HG03139 (cell line): ENCODE results near the gene KCNK2.

ENCODE experiments used
- ATAC-seq: cut with Tn5 transposase; IDR thresholded peaks from one replicate; pipeline ENCODE4 v1.9.1; 2021; ENCODE audit not compliant: unreplicated experiment

The KCNK2 gene

DNA sequence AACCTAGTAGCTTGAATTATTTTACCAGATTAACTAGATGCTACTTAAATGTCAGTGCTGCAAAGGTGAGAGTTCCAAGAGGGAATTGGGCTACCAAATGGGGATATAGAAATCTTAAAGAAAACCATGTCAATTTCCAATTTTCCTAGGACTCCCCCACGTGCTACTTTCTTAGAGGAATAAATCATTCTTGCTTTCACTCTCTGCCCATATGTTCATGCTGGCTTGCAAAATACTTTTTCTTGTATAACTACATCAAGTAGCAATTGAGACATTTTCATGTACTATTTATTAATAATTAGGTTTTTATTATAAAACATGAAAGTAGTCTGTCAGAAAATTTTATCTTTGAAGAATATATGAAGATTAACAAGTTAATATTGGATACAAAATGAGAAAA lies 11.8 kb downstream of the KCNK2 start:
- ATAC-seq: no peak

DNA sequence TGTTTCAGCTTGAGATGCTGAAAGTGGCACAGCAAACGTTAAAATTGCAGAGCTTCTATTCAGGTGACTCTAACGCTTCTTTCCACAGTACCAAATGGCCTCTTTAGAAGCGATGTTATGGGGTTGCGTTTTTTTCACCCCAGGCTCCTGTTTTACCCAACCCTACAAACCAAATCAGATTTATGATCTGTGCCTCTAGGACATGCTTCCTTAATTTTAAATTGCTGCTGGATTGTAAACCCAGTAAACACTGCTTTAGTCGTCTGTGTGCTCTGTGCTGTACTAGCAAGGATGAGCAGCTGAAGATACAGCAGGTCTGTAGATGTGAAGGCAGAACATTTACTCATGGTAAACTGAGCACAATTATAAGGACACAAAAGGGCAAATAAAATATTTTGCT lies 13.0 kb downstream of the KCNK2 start:
- no peak for ATAC-seq

DNA sequence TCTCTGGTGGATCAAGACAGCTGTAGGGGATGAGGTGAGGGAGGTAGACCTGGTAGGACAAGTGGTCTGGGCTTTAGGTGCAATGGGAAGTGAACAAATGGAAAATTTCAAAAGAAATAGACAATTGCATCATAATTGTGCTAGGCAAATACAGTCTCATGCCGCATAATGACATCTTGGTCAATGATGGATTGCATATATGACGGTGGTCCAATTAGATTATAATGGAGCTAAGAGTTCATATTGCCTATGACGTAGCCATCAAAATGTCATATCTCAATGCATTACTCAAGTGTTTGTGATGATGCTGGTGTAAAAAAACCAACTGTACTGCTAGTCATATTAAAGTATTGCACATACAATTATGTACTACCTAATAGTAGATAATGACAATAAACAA lies 19.0 kb downstream of the KCNK2 start:
- no peak for ATAC-seq

DNA sequence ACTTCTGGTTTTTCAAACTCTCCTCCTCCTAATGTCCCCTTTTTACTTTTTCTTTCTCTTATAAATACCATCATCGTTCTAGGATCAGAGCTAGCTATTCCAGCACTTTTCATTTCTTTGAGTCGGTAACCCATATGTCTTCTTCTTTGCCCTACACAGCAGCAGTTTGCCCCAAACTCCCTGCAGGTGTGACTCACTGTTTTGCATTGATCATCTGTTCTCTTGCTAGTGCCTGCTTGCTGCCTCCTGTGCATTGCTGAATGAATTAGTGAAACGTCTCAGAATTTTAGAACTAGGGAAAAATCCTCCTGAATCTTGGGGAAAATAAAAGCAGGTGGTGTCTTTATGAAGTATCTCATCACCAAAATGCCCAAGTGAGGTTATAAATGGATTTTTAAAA lies 21.7 kb downstream of the KCNK2 start:
- no peak for ATAC-seq

DNA sequence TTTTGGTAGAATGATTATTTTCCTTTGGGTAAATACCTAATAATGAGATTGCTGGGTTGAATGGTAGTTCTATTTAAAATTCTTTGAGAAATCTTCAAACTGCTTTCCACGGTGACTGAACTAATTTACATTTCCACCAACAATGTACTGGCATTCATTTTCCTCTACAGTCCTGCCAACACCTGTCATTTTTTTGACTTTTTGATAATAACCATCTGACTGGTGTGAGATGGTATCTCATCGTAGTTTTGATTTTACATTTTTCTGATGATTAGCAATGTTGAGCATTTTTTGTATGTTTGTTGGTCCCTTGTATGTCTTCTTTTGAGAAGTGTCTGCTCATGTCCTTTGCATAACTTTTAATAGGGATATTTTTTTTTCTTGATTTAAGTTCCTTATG lies 23.5 kb downstream of the KCNK2 start:
- ATAC-seq: no peak

DNA sequence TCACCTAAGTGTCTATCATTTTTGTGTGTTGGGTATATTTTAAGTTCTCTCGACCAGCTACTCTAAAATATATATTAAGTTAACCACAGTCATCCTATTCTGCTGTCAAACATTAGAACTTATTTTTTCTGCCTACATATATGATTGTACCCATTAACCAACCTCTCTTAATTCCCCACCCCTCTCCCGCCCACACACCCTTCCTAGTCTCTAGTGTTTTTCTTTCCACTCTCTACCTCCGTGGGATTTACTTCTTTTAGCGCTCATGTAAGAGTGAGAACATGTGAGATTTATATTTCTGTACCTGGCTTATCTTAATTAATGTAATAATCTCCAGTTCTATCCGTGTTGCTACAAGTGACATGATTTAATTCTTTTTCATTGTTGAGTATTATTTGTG lies 26.6 kb downstream of the KCNK2 start:
- no peak for ATAC-seq

DNA sequence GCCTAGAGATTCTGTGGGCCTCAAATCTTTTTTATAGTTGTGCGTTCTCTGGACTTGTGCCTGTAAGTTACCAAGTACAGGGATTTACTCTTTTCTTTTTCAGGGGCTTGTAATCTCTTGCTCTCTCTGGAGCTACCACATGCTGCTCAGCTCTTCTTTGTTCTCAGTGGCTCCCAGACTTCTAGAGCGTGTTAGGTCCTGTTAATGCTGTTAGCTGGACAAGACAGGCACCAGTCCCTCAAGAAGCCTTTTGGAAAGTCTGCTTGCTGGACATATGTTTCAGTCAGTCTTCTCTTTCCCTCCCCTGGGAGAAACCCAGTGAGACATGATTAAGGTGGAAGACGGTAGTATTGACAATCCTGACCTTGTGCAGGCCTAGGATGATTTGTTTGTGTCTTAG lies 29.4 kb downstream of the KCNK2 start:
- ATAC-seq: no peak

DNA sequence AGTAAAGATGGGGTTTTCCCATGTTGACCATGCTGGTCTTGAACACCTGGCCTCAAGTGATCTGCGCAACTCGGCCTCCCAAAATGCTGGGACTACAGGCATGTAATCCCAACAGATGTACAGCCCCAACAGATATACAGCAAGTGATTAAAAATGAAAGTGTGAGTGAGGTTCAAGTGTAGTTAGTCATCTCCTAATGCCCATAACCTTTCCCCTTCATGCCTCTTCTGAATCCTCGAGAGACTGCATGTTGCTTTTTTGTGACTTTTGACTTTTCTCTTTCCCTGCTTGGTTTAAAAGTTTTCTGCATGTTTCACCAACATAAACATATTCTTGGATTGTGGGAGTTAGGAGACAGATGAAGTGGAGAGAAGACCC lies 31.2 kb downstream of the KCNK2 start:
- ATAC-seq: no peak

DNA sequence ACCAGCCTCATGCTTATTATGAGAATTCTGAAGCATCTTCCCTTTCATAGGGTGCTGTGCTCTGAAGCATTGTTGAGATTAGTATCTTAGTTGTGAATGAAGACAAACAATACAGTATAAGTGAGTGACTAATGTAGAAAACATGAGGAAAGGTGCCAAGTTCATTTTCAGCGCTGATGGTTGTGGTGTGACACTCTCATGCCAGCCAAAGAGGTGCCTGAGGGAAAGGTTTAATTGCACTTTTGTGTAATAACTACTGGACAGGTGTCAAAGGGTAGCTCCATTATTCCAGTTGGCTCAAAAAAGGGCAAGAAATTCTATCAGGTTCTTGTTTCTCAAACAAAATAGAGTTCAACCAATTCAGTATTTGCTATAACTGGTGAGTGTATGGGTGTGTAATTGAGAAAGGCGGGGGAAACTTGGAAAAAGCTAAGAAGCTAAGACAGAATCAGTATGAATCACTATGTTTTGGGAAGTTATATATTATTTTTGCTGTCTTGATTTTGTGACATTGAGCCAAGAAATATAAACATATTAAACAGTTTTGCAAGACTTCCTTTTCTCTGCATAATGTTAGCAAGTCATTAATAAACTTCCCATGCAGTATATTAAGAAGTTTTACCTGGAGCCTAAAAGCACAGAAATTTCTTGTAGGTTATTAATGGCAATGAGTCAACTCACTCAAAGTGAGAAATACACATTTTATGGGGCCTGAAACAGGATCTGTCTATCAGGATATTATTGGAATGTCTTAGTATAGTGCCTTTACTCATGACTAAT lies 31.8 kb downstream of the KCNK2 start:
- no peak for ATAC-seq

DNA sequence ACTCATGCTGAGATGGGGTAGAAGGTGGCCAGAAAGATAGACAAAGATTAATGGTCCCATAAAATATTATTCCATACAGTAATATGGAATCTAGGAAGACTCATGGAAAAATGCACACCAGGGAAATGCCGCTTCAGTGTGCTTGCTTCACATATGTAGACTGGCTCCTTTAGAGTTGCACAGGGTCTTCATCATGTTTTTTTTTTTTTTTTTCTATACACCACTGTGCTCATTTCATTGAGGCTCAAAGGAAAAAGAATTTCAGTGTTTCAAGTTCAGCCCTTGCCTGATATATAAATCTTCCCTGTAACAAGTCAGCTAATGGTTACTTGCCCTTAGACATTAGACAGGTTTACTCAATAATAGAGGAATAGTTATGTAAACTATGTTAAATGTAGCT lies 33.2 kb downstream of the KCNK2 start:
- ATAC-seq: no peak

DNA sequence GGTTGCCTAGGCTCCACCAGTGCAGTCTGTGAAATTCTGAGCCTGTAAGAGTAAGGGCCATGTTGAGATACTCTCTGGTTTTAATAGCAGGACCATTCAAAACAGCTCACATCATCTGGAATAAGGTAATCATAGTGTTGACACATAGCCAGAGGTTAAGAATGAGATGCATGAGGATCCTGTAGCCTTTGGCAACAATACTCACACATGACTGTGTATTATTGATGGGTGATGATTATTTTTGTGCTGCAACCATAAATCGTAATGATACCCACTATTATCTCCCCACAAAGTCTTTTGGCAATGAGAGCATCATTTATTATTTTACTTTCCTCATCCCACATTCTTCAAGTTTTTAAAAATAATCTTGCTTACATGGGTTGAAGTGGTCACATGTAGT lies 35.5 kb downstream of the KCNK2 start:
- no peak for ATAC-seq

DNA sequence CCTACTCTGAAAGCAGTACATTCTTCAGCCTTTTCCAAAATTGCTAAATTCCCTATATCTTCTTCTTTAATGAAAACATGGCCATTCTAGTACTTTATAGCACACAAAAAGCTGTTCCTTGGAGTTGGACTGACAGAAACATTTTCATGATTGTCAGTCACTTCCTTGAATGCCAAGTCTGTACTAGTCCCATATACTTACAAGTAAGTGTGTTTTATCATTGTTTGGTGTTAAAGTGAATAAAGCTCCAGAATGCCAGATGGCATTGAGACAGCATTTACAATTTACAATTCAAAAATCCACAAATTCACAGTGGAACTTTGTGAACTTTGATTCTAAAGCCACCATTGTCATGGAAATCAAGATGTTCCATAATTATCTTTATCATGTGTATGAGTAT lies 36.5 kb downstream of the KCNK2 start:
- ATAC-seq: no peak

DNA sequence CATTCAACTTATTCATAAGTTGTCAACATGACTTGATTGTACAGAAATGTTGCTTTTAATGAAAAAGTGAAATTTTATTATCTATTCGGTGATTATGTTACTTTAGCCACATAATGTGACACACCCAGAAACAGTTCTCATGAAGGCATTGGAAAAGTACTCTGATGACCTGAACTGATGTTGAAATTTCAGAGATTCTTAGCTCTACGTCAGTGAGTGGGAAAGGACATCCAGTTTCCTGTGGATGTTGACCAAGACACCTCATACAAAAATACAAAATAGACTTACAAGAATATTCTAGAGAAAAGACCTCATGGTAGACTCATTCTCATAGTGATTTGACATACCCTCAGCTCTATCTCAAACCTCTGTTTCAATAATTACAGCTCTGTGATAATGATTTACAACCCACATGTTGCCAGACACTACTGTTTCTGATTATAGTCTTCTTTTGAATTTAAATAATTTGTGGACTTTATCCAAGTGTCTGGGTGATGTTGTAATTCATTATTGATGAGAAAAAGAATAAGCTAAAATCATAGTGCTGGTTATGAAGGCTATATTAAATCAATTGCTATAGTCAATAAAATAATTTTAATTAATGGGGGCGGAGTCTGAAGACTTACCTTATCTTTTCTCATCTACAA lies 37.3 kb downstream of the KCNK2 start:
- no peak for ATAC-seq

DNA sequence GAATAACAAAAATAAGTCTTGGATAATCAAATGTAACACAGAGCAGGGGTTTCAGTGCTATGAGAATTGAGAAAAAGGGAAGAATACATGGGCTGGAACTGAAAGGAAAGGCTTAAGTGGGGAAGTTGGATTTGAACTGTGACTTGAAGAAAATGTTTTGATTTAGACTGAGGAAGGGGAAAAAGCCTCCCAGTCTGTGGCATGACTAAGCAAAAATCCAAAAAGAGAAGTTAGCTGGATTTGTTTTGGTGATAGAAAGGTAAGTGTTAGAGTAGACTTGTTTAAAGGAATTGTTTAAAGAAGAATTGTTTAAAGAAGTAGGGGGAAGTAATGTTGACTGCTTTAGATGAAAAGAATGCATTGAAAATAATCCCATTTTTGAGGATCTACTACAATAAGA lies 46.0 kb downstream of the KCNK2 start:
- no peak for ATAC-seq

DNA sequence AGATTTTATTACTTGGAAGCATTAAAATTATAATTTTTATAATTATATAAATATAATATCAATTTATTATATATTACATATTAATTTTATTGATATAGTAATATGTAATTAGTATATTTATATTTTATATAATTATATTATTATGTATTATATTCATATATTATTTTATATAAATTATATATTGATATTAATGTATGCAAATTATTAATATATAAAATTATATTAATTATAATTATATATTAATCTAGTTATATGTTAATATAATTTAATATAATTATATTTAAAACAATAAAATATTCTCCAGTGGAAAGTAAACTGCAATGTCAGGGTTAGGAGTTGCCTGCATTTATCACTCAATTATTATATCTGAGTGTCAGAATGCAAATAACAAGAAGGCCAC lies 48.8 kb downstream of the KCNK2 start:
- no peak for ATAC-seq

DNA sequence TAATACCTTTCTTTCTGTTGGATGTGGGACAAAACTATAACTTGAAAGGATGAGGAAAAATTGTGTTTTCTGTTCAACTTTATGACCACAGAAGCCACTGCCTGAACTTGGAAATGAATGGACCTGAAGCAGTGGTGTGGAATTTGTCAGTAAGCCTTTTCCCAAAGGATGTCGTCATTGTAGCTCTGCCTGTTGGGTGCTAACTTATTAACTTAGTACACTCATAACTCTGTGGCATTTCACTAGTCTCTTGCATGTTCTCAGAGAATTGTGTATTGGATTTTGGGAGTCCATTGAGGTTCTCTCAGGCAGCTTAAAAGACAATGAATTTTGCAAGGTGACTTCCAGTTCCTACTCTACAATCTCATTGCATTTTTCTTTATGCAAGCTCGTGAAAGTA lies 49.6 kb downstream of the KCNK2 start:
- ATAC-seq: no peak

DNA sequence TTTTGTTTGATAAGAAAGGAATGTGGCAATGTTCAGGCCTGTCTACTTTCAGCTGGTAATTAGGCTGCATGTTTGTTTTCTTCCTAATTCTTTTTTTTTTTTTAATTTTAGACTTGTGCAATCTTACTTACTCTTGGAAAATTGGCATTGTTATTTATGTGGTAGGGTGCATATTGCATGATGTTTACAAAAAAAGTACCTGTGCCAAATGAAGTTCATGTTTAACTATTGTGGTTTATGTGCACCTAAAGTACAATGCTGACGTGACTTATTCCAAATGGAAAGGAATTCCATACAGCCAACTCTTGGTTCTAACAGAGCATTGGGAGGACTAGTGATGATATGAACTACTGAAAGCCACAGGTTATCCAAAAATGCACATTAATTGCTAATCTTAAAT lies 51.0 kb downstream of the KCNK2 start:
- ATAC-seq: no peak

DNA sequence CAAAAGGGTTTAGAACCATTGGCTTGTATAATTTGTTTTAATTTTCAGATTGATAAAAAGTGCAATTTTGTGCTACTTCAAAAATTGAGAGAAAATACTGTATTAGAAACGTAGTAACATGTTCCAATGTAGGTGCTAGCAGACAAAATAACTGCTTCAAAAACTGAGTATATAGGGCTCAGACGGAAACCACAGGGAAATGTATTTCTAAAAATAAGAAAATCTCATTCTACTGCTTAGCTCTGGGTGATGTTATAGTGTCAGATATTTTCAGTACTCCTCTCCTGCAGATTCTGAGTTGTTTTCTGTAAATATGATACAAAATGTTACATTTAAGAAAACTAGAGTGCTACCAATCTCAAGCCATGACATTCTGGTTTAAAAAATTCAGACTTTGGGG lies 55.4 kb downstream of the KCNK2 start:
- no peak for ATAC-seq

DNA sequence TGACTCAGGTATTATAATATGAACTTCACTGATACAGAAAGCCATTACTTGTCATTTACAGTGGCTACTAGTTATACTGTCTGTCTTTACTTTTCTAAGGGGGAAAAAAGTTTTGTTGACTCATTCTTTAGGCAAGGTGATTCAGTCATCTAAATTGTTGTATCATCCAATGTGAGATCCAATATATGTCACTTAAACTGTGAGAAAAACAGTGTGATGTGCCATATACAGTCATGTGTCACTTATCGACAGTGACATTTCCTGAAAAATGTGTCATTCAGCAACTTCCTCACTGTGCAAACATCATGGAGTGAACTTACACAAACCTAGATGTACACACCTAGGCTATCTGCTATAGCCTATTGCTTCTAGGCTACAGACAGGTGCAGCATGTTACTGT lies 57.6 kb downstream of the KCNK2 start:
- no peak for ATAC-seq

DNA sequence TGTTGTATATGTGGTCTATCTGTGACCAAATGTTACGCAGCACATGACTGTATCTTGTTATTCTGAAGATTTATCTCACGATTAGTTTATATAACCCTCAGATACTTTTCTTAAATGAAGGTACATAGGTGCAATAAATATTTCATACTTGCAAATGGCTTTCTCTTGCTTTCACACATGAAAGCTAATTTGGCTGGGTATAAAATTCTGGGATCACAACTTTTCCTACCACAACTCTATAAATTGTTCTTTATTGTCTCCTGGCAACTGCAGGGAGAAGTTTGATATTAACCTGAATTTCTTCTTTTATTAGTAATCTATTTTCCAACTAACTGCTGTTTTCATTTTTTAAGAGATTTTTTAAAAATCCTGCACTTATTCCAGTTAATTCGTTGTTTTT lies 58.9 kb downstream of the KCNK2 start:
- no peak for ATAC-seq

DNA sequence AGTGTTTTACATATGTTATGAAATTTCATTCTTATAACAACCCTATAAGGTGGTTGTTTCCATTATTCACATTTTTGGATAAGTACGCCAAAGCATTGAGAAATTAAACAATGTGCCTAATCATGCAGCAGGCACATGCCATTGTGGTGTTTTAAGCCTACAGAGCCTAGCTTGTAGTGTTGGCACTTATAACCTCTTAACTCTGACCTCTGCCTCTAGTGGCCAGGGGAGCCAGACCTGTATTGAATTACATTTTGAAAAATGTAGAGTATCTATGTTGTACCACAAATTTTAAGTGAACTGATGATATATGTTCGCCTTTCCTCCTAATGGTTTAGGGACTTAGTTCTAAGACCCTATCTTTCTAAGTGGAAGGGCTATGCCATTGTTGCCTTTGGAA lies 61.0 kb downstream of the KCNK2 start:
- ATAC-seq: no peak

DNA sequence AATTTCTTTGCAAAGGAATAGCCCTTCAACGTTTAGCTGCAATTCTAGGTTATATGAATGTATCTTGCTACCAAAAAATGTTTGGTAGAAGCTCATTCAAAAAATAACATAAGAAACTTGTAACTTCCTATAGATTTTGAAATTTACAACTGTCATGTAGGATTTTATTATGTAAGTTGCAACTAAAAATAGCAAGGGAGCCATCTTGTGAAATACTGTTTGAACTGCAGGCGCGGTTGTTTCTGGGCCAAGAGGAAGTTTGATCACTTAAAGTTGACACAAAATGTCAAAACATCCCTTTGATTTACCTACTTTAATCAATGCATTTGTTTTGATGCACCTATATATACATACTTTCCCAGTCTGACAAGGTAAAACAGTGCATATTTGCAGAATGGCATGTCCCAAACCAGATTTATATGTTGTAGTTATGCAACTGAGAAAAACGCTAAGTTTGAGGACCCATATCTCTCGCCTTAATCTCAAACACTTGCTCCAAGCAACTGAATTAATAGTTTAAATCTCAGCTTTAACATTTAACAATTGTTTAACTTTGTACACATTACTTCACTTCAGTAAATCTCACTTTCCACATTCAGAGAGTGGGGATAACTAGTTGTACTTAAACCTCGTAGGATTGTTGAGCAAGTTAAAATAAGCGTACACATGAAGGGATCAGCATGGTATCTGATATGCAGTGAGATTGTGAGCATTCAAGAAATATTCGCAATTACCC lies 63.9 kb downstream of the KCNK2 start:
- ATAC-seq: no peak
